AML-193 (cell line): ENCODE measurements around the gene NRK.
"Not testable (repeated sequence)": the region's sequence is repeated elsewhere in the genome, so short reads cannot be mapped to it uniquely, and the experiment has no call there.

ENCODE experiments used
- DNase-seq, 2 experiments: peaks; one replicate each; lab custom pipeline; 2025; lab: John Stamatoyannopoulos, UW

The NRK gene, protein sequence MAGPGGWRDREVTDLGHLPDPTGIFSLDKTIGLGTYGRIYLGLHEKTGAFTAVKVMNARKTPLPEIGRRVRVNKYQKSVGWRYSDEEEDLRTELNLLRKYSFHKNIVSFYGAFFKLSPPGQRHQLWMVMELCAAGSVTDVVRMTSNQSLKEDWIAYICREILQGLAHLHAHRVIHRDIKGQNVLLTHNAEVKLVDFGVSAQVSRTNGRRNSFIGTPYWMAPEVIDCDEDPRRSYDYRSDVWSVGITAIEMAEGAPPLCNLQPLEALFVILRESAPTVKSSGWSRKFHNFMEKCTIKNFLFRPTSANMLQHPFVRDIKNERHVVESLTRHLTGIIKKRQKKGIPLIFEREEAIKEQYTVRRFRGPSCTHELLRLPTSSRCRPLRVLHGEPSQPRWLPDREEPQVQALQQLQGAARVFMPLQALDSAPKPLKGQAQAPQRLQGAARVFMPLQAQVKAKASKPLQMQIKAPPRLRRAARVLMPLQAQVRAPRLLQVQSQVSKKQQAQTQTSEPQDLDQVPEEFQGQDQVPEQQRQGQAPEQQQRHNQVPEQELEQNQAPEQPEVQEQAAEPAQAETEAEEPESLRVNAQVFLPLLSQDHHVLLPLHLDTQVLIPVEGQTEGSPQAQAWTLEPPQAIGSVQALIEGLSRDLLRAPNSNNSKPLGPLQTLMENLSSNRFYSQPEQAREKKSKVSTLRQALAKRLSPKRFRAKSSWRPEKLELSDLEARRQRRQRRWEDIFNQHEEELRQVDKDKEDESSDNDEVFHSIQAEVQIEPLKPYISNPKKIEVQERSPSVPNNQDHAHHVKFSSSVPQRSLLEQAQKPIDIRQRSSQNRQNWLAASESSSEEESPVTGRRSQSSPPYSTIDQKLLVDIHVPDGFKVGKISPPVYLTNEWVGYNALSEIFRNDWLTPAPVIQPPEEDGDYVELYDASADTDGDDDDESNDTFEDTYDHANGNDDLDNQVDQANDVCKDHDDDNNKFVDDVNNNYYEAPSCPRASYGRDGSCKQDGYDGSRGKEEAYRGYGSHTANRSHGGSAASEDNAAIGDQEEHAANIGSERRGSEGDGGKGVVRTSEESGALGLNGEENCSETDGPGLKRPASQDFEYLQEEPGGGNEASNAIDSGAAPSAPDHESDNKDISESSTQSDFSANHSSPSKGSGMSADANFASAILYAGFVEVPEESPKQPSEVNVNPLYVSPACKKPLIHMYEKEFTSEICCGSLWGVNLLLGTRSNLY (N-terminal part only)

DNA sequence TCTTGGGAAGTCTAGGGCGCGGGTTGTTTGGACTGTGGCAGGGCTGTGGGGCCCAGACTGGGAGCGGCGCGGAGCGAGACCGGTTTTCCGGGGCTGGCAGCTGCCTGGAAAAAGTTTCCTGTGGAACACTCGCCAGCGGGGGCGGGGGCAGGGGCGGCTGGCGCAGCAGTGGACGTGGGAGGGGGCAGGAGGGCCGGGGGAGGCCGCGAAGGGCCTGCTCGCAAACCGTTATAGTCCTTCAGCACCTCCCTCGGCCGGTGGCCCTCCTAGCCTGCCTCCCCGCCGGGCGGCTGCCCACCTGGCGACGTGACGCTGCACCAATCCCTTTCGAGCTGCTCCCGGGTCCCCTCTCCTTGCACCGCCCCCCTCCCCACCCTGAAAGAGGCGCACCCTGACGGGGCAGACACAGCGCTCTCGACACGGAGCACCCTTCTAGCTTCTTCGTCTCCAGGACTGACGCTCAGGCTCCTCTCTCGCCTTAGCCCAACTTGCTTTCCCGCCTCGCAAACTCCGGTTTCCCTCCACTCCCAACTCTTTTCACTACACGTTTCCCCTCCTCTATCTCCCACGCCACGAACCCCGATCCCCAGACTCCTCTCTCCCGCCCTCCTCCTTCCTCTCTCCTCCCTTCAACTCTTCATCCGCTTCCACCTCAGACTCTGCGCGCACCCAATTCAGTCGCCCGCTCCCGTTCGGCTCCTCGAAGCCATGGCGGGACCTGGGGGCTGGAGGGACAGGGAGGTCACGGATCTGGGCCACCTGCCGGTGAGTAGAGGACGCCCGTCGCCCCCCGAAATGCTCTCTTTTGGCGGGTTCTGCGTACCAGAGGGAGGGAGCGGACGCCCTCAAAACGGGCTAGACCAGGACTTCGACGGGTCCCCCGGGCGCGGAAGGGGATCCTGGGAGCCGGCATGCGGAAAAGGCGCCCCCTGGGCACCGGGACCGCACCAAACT lies at the start of gene NRK:
Gene NRK (plus strand): TSS at position 402 of the 954 bp plus-strand sequence. CDS start 307 bp downstream, at position 709.
- no peak for DNase-seq

DNA sequence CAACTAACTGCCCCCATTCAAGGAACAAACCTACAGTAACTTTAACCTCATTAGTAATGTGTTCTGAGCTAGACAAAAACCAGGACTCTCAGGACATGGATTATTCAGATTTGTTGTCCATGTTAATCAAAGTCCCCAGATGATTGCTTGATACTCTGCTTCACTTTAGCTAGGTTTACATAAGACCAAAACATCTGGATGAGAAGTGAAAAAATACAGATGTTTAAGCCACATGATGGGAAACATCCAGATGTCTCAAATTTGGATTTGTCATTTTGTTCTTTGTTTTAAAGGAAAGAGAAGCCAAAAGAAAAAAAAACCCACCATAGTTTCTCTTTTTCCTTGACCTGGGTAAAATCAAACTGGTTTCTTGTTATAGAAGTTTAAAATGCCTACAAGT lies 48.5 kb upstream of the NRK start:
- no peak for DNase-seq

DNA sequence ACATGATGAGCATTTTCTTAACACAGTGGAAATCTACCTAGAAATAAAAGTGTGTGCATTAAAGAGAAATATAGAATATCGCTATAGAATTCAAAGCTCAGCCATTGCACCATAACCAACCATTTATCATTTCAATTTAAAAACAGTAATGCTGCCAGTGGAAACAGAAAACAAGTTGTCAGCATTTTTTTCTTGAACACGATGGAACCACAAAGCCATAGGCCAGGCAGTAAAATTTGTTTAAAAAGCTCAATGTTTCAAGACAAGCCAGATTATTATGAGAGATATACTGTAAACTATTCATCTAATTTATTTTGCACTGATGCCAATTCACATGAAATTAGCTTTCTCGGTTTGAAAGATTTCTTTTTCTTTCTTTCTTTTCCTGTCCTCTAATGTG lies 46.7 kb upstream of the NRK start:
- no peak for DNase-seq

DNA sequence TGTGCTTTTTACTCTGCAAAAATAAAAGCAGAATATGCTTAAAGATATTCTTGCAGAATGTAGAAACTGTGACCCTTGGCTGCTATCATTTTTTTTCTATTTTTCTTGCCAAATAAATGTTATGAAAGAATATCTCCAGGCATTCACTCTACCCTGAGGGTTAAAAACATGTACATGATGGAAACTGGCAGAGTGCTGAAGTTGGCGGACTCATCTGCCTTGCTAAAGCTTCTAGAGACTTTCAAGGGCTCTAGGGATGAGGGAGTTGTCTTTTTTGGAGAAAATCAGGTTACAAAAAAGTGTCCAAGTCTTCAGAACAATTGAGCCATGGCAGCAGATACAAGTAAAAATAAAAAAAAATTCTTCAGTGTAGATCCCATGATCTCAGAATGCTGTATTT lies 40.5 kb upstream of the NRK start:
- no peak for DNase-seq

DNA sequence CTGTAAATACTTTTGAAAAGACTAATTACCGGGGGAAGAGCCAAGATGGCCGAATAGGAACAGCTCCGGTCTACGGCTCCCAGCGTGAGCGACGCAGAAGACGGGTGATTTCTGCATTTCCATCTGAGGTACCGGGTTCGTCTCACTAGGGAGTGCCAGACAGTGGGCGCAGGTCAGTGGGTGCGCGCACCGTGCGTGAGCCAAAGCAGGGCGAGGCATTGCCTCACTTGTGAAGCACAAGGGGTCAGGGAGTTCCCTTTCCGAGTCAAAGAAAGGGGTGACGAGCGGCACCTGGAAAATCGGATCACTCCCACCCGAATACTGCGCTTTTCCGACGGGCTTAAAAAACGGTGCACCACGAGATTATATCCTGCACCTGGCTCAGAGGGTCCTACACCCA lies 25.5 kb upstream of the NRK start:
- not testable (repeated sequence) for DNase-seq

DNA sequence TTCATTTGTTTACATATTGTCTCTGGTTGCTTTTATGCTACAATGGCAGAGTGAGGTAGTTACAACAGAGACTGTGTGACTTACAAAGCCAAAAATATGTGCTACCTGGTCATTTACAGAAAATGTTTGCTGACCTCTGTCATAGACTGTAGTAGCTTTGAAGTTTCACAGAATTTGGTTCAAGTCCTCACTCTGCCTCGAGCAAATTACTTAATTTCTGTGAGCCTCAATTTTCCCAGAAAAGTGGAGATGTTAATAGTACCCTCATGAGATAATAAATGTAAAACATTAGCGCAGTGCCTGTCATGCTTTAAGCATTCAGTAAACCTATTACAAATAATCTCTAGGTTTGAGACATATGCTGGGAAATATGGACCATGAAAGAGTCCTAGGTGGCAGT lies 18.4 kb upstream of the NRK start:
- DNase-seq: no peak

DNA sequence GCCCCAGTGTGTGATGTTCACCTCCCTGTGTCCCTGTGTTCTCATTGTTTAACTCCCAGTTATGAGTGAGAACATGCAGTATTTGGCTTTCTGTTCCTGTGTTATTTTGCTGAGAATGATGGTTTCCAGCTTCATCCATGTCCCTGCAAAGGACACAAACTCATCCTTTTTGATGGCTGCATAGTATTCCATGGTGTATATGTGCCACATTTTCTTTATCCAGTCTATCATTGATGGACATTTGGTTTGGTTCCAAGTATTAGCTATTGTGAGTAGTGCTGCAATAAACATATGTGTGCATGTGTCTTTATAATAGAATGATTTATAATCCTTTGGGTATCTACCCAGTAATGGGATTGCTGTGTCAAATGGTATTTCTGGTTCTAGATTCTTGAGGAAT lies 16.7 kb upstream of the NRK start:
- DNase-seq: not testable (repeated sequence)

DNA sequence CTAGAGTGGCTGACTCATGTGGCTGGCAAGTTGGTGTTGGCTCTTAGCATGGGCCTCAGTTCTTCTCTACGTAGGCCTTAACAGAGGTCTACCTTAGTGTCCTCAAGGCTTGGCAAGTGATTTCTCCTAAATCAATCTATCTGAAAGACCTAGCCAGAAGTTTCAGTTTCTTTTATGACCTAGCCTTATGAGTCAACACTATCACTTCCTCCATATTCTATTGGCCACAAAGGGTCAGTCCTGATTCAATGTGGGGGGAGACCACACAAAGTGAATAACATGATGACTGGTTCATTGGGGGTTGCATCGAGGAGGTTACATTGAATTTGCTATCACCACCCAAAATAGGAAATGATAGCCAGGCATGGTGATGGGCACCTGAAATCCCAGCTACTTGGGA lies 5.8 kb upstream of the NRK start:
- DNase-seq: no peak

DNA sequence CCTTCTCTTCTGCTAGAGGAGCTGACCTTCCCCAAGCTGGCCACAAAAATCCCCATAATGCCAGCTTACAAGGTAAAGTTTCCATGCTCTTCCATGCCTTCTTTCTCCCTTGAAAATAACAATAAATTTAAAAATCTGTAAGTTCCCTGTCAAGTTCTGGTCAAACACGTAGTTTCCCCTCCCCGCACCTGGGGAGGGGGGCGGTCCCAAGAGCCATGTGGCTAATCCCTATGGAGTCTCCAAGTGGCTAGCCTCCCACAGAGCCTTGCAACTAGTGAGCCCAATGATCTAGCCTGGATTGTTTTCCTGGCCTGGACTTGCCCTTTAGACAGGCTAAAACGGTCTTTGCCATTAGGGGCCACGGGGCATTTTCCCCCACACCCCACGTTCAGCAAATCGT lies 2.1 kb upstream of the NRK start:
- DNase-seq: no peak

DNA sequence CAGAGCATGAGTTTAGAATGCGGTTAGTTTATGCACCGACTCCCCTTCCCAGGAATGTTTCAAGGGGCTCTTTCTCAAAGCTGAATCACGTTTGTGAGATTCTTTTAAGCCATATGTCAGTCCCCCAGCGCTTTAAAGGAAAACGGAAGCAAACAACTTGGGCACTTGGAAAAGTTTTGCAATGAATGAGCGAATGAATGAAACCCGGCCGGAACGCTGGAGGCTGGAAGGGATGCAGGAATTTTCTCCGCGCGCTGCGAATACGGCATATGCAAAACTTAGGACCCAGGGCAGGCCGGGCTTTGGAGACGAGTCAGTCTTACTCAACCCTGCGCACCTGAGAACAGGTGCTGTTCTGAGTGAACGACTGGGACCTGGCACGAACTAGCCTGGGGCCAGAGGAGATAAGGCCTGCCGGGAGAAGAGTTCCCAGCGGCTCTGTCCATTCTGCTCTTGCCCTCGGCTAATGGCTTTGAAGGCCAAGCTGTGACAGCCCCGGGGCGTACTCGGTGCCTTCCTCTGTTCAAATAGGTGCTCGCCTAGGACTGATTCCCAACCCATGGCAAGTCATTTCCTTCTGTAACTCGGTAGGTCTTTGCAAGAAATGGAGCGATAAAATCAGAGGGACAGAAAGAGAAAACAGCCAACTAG lies 743 bp upstream of the NRK start:
- no peak for DNase-seq

DNA sequence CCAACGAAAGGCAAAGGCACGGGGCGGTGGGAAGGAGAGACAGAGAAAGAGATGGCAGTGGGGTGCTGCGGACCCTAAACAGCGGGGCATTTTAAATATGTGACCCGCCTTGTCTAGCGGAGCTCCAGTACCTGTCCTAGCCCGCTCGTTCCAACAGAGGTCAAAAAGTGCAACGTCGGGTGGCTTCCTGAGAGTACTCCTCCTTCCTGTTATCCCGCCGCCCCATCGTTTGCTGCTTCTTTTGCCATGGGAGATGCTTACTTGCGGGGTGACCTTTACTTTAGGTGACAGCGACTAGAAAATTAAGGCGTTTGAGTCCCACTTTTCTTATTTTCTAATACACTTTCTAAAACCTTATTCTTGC lies 735 bp downstream of the NRK start:
- DNase-seq: no peak

DNA sequence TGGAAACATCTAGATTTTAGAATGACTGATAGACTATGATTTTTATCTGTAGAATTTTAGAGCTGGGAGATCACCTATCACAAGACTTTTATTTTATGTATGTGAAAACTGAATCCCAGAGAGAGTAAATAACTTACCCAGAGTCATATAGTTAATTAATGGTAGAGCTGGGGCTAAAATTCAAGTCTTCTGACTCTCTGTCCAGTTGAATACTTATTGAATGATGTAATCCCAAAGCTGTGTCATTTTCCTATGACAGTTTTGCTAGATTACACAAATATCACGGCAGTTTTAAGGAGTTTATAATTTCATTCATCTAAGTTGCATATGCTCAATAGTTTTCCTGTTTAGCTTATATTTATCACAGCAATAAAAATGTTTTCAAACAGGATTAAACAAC lies 6.7 kb downstream of the NRK start:
- no peak for DNase-seq

DNA sequence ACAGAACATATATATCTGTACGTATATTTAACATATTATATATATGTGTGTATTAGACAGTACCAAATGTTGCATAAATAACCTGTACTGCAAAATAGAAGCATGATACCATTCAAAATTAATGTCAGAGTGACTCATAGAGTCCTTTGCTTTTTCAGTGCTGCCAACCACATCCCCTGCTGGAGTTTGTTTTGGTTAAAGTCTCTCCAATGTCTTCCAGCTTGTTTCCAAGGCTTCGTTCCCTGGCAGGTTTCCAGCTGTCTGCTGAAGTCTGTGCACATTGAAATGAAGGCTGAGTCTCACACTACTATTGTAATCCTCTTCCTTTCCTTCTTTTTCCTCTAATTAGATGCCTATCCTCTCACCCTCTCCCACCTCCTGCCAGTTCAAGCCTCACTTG lies 14.9 kb downstream of the NRK start:
- DNase-seq: no peak

DNA sequence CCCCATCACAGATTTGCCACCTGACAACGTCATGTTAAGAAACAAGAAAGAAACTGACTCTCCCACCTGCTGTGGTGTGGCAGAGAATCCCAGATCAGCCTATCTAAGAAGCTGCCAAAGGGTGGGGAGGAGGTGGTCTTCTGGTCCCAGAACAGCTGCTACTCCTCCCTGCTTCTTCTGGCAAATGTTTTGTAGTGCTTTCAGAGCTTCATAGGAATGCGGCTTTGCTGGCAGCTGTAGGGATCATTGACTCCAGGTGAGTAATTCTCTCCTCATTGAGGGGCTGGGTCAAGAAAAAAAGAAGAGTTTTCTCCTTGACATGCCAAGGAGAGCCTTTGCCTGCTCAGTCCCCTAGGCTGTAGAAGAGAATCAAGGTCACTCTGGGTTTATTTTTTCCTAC lies 23.3 kb downstream of the NRK start:
- DNase-seq: no peak

DNA sequence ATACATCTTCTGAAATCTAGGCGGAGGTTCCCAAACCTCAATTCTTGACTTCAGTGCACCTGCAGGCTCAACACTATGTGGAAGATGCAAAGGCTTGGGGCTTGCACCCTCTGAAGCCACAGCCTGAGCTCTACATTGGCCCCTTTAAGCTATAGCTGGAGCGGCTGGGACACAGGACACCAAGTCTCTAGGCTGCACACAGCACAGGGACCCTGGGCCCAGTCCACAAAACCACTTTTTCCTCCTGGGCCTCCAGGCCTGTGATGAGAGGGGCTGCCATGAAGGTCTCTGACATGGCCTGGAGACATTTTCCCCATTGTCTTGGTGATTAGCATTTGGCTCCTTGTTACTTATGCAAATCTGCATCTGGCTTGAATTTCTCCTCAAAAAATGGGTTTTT lies 27.8 kb downstream of the NRK start:
- DNase-seq: not testable (repeated sequence)

DNA sequence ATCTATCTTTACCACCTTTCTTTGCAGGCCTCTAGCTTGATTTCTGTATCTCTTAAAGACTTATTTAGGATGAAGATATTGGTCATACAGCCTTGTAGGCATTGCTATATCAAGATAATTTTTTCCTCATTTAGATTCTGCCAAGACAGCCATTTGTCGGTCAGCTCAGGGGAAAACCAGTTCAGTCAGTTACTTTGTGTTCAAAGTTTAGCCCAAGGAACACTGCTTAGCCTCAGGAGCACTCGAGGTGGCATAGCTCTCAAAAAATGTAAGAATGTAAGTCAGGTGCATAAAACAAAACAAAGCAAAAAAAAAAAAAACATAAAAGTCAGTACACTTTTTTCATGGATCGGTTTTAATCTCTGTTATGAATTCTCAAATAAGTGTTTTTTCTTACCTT lies 43.4 kb downstream of the NRK start:
- DNase-seq: no peak

DNA sequence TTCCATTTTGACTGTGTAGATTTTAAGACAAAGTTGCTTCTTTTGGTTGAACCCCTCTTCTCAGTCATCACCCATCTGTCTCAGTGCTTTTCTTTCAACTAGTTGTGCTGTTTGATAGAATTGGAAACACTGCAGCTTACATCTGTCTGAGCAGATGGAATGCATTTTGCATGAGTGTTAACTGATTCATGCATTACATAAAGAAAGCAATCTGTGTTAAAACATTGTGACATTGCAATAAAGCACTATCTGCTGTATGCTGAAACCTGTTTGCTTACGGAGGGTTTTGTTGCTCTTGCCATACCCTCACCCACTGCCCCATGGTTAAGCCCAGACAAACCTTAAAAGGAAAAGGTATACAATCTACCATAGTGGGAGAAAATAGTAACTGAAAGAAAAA lies 47.4 kb downstream of the NRK start:
- DNase-seq: no peak

DNA sequence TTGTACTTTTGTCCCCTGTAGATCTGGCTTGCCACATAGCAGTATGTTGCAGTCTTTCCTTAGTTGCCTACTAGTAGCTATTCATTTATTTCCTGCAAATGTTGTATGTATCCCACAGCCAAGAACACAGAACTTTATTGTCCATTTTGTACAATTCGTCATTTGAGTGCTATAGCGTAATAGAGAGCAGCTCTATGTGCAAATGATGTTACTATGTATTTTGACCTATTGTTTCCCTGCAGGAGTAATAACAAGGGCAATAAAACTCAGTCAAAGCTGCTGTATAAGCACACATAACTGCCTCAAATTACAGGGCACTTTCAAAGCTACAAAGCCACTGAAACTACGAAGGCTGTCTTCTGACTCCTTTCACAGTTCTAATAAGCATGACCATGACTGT lies 48.1 kb downstream of the NRK start:
- no peak for DNase-seq

DNA sequence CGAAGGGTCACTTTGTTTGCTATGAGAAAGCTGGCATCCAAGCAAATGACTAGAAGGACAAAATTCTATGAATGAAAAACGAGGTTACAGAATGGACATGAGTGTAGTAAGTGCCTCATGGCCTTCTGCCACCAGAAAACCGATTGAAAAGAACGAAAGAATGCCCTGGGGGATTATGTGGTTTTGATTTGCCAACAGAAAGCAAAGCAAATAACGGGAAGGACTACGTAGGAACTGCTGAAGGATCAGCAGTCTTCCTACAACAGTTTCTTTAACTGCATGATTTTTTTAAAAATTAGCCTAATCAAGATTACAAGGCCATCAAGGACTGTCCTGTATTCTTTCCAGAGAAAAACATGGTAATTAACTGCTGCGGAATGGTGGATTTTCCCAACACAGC lies 50.6 kb downstream of the NRK start:
- DNase-seq: no peak

DNA sequence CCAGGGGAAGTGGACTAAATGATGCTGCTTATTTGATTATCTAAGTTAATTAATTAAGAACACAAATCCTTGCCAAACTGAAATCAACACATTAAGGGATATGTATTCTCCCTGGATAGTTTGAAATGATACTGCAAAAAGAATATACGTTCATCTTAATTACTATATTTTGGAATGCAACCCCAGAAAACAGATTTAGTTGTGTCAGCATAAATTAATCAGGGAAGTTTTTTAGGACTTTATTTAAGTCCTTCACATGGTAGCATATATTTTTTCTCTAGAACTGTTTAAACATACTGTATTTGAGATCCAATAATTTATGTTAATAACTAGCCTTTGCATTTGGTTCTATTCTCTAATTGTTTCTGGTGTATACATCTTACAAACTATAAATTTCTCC lies 52.5 kb downstream of the NRK start:
- DNase-seq: no peak

DNA sequence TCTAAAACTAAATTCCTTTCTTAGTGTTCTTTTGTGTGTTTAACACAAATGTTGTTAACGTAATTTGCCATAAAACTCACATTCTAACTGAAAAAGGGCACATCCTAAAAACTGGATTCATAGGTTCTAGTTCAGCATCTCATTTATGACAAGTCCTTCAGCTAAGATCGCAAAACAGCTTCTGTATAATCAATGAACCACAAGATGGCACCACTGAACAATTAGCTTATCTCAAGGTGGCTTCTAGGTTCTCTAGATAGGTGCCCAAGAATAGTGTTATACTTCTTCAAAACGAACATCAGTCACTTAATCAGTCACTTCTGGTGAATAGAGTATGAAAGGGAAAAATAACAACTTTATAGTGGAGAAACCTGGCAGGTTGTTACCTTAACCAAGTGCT lies 54.3 kb downstream of the NRK start:
- peak; percentile 0 to 2 for DNase-seq
